Measurements from ENCODE around the gene FHIP2A. TPM values are rescaled to one million over a fixed set of nuclear protein-coding genes. Genes with fewer than 3 reads are reported as not detected.

FHIP2A gene
- total and polyA plus RNA-seq, 8 donors, result 3.8 to 19.6 (median 8.0) TPM

GRCh38 chr10:114825513-114826253 is 4.1 kb downstream of the FHIP2A start:
- no peak for ATAC-seq
- Histone ChIP-seq H3K9me3 (no peaks in the 10 kb centered on the region), H3K27ac (no peak overlapping the region), H3K4me1 (peaks cover 0 to 30% (median 24%) of the 10 kb centered on the region in 3 donors), H3K27me3 (no peaks in the 10 kb centered on the region), H3K4me3 (no peak overlapping the region), H3K36me3 (no peaks in the 10 kb centered on the region)
- no peak for FAIRE-seq
- DNase-seq, result peak in 1 of 6 donors; percentile 21
- intact Hi-C loops (cut with DNase I), result no loop called here
- no peak for TF ChIP-seq CTCF (IDR thresholded peaks at IDR 0.05)
- WGBS, 2 donors, result 58 to 64% methylated on average over 4 of the region's 4 CpGs

GRCh38 chr10:114829160-114829909 is 7.8 kb downstream of the FHIP2A start:
- no peak for FAIRE-seq
- H3K36me3 ChIP-seq, result peaks cover 0 to 13% (median 0%) of the 10 kb centered on the region in 3 donors

GRCh38 chr10:114831186-114831867 is 9.7 kb downstream of the FHIP2A start:
- Histone ChIP-seq H3K4me3 (no peak overlapping the region), H3K27me3 (no peaks in the 10 kb centered on the region), H3K36me3 (peaks cover 0 to 20% (median 0%) of the 10 kb centered on the region in 3 donors), H3K4me1 (peaks cover 0 to 1% (median under 1%) of the 10 kb centered on the region in 3 donors), H3K9me3 (no peaks in the 10 kb centered on the region), H3K27ac (no peak overlapping the region)
- 88 to 91% methylated on average over 6 of the region's 6 CpGs for WGBS, 2 donors
- ATAC-seq, result no peak
- no peak for DNase-seq
- FAIRE-seq, result no peak
- intact Hi-C loops (cut with DNase I), result no loop called here
- TF ChIP-seq CTCF (IDR thresholded peaks at IDR 0.05), result no peak

More at GRCh38 chr10:114829160-114829909, 7.8 kb downstream of the FHIP2A start:
- intact Hi-C loops (cut with DNase I), result no loop called here
- Histone ChIP-seq H3K27me3 (no peaks in the 10 kb centered on the region), H3K4me1 (peaks cover 0 to 19% (median 9%) of the 10 kb centered on the region in 3 donors), H3K9me3 (no peaks in the 10 kb centered on the region), H3K4me3 (no peak overlapping the region), H3K27ac (no peak overlapping the region)
- DNase-seq (no peak), ATAC-seq (no peak)
- TF ChIP-seq CTCF (IDR thresholded peaks at IDR 0.05), result no peak
- 64 to 81% methylated on average over 4 of the region's 4 CpGs for WGBS, 2 donors

GRCh38 chr10:114837690-114838089 is 16.1 kb downstream of the FHIP2A start:
- H3K27ac ChIP-seq, result no peak overlapping the region
- DNase-seq (no peak), ATAC-seq (no peak), FAIRE-seq (no peak)
- TF ChIP-seq CTCF (IDR thresholded peaks at IDR 0.05), result no peak
- 96 to 97% methylated on average over 3 of the region's 3 CpGs for WGBS, 2 donors
- no peaks in the 10 kb centered on the region for H3K4me1 ChIP-seq
- H3K4me3 ChIP-seq, result no peak overlapping the region
- H3K36me3 ChIP-seq, result peaks cover 0 to 39% (median 0%) of the 10 kb centered on the region in 3 donors
- H3K9me3 ChIP-seq, result no peaks in the 10 kb centered on the region
- no peaks in the 10 kb centered on the region for H3K27me3 ChIP-seq
- intact Hi-C loops (cut with DNase I), result no loop called here

All from pancreas (tissue), 10 donors.